GM23248 (cell line): ENCODE measurements around the gene S1PR1.

Experiments used
- EZH2 ChIP-seq: fragments of 200-600 bp; sonication (generic); IDR thresholded peaks from 2 replicates; pipeline ENCODE4 v1.6.1; 2018; ENCODE audit warnings: antibody characterized with exemption, mild to moderate bottlenecking; ENCODE audit not compliant: insufficient read depth, poor library complexity, severe bottlenecking
- EZH2phosphoT487 ChIP-seq: fragments of 200-600 bp; sonication (generic); IDR thresholded peaks from 2 replicates; pipeline ENCODE4 v1.6.1; 2018; ENCODE audit warnings: antibody characterized with exemption, moderate library complexity, mild to moderate bottlenecking, low read depth; ENCODE audit not compliant: insufficient read depth

DNA sequence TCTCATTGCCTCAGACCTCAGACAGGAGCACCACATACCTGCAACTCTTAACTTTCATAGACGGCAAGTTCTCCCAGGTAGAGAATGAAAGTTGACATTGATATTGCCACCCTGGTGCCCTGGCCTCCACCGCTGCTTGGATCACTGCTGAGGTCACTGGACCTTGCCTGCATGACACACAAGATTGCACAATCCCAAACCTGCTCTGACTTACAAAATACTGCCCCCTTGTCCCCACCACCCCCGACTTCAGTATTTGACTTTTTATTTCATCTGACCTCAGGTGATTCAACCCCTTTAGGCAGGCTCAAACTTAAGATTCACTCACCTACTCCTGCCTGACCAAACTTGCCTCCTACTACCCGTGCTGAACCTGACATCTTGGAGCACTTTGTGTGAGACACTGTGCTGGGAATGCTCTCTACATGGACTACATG, 43.1 kb upstream of the S1PR1 start:
- no peak for TF ChIP-seq EZH2
- no peak for TF ChIP-seq EZH2phosphoT487
